GM21526 (cell line): Measurements from ENCODE around the gene TEX14.
"Not testable (repeated sequence)": the region's sequence is repeated elsewhere in the genome, so short reads cannot be mapped to it uniquely, and the experiment has no call there.

Experiments used
- ATAC-seq: cut with Tn5 transposase; IDR thresholded peaks from one replicate; pipeline ENCODE4 v1.9.1; 2021; ENCODE audit warnings: moderate library complexity; ENCODE audit not compliant: unreplicated experiment, low FRiP score

Gene TEX14

DNA sequence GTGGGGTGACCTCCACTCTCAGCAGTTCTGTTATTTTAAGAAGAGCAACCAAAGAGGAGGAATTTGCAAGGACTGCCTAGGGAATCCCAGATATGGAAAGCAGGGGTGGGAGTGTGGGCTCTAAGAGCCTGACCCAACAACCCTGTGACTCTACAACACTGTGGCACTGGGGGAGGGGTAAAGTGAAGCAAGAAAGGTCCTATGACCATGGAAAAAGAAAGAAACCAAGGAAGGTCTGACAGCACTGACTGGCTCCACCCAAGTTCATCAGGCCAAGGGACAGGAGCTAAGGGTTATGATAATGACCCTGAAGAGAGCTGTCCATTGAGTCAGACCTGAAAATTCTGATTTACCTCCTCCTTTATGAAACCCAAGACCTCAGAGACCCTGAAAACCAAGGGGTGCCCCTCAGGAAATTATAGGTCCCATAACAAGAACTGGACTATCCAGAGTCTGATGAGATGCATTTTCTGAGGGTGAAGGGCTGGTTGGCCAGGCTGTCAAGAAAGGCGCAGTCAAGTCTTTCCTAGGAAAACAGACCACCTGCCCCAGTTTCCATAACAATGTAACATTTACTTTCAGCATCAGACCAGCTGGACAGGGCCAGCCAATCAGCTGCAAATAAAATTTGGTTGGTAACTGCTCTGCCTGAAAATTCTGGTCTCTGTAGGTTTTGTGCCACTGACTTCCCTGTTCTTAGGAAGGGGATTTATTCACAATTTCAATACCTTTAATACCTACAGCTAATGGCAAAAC is 123.6 kb downstream of the TEX14 start:
- no peak for ATAC-seq

DNA sequence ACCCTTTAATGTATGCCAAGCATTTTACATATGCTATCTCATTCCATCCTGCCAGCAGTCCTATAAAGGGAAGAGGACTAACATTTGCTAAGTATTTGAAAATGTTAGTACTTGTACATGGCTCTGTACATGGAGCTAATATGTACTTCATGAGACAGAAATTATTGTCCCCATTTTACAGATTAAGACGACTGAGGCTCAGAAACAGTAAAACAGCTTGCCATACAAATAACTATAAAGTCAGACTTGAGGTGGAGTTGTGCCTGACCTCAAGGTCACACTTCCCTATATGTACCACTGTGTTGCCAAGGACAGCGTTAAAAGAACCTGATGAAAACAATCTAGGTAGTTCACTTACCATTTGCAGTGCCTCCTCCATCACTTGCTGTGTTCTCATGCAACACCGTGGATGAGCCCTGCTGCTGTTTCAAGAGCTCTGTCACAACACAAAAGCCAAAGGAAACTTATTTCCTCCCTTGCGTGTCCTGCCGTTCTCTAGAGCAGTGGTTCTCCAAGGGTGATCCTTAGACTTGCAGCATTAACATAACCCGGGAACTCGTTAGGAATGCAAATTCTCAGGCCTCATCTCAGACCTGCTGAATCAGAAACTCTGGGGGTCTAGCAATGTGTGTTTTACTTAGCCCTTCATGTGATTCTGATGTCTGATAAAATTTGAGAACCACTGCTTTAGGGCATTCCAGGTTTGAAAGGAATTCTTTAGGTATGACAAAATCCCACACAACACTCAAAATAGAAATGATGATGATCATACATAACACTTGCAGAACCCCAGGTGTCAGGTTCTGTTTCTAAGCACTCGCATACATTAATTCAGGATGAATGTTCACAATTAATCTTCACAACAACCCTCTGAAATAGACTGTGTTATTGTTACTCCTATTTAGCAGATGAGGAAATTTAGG is 126.2 kb downstream of the TEX14 start:
- ATAC-seq = no peak

DNA sequence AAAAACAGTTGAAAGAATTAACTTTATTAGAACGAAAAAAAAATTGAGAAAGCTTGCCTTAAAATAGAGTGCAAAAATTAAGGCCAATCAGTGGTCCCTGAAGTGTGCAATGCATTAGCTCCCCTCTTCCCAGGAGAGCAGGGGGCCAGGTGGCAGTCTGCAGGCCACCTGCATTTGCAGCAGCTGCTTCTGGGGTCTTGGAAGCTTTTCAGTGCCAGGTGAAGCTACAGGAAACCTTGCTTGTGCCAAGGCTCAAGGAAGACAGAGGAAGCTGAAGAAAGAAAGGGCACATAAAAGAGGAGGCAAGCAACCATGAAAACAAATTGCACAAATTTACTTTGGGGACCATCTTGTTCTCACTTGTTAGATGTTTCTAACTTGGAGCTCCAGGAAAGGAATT is 126.9 kb downstream of the TEX14 start:
- no peak for ATAC-seq

DNA sequence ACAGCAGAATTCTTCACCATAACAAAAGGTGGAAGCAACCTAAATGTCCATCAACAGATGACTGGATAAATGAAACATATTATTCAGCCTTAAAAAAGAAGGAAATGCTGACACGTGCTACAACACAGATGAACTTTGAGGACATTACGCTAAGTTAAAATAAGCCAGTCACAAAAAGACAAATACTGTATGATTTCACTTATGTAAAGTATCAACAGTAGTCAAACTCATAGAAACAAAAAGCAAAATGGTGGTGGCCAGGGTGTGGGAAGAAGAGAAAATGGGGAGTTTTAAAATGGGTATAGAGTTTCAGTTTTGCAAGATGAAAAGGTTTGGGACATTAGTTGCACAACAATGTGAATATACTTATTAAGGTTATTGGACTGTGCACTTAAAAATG is 127.6 kb downstream of the TEX14 start:
- ATAC-seq = no peak

DNA sequence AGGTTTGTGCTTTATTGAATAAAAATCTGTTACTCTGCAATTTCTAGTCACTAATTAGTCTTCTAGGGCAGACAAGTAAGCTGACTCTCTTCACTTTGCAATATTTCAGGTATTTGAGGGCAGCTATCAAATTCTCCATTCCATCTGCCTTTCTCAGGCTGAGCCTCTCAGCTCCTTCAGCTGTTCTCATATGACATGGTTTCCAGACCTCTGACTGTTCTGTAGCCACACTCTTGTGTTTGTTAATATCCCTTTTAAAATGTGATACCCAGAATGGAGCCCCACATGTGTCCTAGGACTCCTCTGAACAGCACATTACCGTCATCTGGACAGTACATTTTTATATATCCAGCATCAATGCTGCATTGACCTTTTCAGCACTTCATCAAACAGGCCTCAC is 131.3 kb downstream of the TEX14 start:
- no peak for ATAC-seq

DNA sequence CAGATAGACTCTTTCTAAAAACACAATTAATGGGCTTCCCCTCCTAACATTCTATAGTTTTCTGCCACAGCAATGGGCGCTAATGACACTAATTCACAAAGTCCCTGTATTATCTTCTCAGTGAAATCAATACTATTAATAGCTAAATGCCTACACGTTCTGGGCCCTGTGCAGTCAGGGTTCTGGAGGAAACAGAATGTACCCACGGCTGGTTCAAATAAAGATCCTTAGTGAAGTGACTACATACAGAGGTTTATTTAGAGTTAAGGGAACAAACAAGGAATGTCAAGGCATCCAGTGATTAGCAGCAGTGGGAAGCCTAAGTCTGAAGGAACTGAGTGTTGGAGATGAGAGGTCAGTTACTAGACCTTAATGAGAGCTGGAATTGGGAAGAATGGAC is 133.9 kb downstream of the TEX14 start:
- ATAC-seq = no peak

DNA sequence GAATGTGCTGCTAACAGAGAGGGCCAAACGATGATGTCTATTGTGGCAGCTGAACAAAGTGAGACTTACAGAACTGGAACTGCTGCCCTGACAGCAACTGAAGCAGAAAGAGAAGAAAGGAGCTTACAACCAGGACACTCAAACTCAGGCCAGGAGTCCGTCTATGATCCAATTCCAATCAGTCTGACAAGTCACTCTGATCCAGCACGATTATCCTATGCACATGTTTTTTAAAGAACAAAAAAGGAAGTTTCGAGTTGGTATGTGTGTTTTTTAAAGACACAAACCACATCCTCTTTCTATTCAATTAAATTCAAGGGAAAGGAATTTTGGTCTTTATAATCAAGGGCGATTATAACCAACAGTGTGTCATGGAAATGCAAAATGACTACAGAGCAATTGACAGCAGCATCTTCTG is 135.0 kb downstream of the TEX14 start:
- ATAC-seq = no peak

DNA sequence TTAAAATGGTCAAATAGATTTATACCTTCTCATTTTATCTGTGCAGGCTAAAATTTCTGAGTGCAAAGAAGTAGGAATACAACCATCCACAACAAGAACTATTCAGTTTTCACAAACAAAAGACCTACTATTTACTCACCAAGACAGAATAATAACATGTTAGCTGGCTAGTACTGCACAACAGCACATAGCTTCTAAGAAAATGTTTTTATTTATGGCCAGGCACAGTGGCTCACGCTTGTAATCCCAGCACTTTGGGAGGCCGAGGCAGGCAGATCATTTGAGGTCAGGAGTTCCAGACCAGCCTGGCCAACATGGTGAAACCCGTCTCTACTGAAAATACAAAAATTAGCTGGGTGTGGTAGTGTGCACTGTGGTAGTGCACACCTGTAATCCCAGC is 136.7 kb downstream of the TEX14 start:
- ATAC-seq = not testable (repeated sequence)

DNA sequence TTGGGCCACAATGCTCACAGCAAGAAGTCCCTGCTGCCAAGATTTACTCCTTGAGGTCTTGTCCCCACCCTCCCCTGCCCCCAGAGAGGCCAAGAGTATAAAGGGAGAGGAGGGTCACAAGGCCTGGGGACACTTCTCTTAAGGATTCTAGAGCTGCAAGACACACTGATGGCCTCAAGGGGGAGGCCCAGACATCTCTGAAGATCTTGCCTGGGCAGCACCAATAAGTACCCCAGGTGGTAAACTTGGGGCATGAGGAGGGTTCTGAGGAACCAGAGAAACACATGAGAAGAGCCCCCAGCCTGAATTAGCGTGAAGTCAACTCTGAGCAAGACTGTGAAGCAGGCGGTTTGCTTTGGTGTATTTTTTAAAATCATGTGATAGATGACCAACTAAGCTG is 150.6 kb downstream of the TEX14 start:
- no peak for ATAC-seq

DNA sequence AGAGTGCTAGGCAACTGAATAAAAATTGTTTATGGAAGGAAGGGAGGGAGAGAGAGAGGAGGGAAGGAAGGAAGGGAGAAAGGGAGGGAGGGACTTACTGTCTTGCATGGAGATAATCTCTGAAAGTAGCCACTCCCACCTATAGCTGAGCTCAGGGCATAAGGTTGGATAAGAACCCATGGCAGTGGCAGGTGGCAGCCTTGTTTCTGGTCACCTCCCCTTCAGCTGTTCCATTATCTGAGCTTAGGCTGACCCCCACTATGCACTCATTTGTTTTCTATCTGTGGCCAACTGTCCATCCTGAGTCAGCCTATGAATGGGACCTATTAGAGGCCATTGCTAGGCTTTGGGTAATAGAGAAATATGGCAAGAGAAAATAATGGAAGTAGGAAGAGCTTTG is 152.1 kb downstream of the TEX14 start:
- ATAC-seq = no peak

DNA sequence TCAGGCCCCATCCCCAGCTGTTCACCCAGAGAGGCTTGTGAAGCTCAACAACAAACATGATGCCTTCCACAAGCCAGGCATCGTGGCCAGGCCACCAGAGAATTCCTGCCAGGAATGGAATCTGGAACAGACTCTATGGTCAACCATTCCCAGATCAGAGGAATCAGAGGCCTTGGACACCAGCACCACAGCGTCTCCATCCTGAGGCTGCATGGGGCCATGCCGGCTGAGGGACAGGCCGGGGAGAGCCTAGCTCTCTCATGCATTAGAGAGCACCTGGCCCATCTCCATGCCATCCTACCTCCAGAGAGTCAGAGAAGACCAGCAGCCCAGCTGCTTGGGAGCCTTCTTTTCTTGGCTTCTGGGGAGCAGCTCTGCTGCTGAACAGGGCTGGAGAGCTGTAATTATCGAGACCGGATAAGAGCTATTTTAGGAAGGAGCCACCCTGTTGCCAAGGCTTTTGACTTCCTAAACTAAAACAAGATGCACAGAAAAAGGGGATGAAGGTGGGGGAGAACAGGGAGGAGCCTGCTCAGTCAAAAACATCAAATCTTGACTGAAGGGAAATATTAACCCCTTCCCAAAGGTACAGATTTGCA is 152.9 kb downstream of the TEX14 start:
- ATAC-seq = no peak

DNA sequence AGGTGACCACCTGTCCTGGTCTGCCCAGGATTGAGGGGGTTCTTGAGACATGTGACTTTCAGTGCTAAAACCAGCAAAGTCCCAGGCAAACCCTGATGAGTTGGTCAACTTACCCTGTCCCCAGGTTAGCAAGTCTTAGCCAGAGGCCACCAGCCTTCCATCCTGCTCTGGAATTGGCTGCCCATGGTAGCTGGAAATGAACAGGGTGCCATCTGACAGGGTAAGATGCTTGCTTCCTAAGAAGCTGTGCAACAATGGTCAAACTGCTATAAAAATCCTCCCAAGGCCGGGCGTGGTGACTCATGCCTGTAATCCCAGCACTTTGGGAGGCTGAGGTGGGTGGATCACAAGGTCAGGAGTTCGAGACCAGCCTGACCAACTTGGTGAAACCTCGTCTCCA is 154.6 kb downstream of the TEX14 start:
- ATAC-seq = no peak

DNA sequence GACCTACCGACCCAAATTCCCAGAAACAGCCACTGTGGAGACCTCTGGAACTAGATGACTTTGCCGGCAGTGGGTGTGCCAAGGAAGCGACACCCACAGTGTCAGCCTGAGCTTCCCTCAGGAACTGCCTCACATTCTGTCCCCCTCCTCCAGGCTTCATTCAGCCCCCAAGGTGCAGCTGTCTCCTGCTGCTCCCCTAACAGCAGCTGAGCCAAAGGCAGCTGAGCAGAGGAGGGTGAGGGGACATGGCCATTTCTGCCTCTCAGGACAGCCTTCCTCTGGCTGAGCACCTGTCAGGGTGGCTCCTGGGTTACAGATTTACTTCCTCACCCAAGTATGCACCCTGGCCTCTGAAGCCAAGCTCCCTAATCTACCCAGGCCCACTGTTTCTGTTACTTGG is 155.3 kb downstream of the TEX14 start:
- ATAC-seq = no peak

DNA sequence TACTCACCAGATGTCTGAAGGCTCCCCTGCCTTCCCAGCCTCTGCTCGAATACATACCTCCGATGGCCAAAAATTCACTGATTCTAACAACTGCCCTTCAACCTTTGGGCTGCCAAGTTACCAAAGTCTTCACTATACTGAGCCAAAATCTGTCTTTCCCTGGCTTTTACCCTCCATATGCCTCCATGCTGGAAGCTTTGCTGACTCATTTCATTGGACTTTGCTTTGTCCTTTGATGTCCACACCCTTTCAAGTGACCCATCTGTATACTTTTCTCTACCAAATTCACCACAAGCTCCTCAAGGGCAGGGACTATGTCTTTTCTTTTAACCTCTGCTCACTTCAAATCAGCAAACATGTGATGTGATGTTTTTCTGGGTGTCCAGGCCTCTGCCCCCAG is 156.4 kb downstream of the TEX14 start:
- no peak for ATAC-seq

DNA sequence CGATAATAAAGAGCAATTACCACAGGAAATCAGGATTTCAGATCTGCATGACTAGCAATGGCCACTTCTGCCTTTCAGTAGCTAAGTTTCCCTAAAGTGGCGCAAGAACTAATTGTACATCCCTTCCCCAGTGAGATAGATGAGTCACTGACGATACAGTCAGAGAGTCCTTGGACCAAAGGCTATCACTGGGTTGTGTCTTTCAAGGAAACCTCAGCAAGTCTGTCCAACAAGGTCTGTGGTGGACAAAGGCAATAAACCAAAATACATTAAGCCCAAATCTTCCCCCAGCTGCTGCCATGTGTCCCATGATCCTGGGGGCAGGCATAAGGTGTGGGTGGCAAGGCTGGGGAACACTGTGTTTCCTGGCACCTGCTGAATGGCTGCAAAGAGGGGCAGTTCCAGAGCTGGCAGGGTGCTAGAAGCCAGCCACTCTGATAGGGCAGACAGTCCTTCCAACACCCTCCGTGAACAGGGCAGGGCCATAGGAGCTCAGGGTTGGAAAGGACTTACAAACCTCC is 156.9 kb downstream of the TEX14 start:
- no peak for ATAC-seq

DNA sequence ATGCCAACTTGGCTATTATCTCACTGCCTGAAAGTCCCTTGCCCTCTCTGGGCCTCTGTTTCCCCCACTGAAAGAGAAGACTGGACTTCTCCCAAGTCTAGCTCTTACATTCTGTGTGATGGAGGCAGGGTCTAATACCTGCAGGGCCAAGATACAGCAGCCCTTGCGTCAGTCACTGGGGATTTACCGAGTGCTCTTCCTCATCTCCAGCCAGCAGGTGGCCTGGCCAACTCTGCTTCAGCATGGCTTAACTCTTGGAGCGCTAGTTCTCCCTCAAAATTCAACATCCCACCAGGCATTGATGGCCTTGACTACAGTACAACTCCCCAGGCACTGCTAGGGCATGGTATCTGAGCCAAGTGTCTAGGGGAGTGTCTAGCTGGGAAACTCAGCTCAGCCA is 157.5 kb downstream of the TEX14 start:
- no peak for ATAC-seq

DNA sequence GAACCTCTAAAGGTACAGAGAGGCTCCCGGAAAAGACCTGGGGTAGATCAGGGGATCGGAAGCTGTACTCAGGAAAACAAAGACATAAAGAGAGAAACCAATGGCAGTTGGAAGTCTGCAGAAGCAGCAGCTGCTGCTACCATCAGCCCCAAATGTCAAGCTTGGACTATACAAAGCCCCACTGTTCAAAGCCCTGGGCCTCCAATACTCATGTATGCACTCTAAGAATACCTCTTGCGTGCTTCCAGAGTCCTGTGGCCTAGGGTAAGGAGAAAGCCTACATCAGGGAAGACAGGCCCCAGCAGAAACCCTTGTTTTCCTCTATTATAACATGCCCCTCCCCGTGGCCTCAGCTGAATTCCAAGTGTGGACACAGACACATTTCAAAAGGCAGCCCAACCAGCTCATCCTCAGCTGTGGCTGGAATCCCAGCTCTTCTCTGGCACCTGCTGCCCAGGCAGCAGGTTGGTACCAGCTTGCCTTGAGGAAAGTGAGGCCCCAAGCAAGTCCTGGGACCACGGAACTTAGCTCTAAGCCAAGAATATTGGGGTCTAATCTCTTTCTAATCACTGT is 158.1 kb downstream of the TEX14 start:
- no peak for ATAC-seq

DNA sequence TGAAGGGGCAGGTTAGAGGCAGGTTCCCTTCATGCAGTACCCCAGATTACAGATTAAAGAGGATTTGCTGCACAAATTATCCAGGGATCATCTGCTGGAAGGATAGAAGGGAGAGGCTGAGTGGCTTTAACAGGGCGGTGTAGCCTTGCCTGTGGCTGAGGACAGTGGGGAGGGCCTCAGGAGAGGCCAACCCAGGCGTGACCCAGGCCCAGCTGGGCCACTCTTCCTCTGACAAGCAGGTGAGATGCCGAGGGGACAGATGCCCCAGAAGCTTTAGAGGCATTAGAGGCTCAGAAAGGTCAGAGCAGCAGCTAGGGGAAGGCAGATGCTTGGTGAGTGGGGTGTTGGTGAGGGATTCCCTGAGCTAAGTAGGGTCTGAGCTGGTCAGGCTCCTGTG is 159.3 kb downstream of the TEX14 start:
- no peak for ATAC-seq

DNA sequence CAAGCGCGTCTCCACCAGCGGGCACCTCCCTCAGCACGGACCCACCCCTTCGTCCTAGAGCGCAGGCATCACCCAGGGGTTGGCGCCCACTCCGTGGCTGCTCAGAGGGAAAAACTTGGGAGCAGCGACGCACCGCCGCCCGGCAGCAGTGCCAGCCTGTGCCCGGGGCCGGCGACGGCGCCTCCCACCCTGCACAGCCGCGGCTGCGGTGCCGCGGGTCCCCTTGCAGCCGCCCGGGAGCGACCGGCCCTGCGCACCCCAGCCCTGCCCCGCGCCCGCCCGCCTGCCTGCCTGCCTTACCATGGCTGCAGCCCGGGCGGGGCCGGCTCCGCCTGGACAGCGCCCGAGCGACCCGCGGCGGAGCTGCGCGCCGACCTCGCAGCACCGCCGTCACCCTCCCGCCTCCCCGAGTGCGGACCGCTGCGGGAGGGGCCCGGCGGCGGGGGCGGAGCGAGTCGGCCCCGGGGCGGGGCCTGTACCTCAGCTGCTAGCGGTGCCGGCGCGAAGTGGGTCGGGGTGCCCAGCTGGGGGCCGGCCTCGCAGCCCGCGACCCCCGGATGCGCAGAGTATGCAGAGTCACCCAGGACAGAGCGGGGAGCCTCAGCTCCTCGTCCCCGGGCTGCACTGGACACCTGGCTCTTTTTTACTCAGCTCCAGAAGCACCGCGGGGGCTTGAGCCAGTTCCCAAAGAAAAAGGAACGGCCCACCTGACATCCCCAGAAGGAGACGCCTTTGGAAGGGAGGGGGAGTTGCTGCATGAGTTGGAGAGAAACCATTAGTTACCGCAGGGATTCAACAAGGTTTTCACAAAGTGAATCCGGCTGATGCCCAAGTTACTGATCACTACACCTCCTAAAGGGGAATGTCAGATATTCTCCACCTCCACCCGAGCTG is 159.9 kb downstream of the TEX14 start:
- peak; percentile 57 for ATAC-seq

DNA sequence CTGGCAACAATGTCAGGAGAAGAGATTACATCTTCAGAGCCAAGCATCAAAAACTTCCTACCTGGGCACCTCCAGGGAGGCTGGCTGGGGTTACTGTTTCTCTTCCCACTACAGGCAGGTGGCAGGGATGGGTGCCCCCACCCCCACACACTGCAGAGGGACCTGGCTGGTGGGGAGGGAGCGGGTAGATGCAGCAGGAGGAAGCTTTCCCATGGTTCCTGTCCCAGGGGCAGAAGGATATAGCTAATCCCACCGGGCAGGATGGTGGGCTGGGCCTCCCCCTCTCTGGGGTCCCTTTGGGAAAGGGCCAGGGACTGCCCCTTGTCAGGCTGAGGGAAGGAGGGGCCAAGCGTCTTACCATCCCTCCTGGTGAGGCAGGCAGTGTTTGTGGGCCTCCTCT is 160.7 kb downstream of the TEX14 start:
- ATAC-seq = no peak
